ENCODE results near the gene GHR.

The GHR gene

GRCh38 chr5:42423285-42424165, at the start of gene GHR:
GHR (plus strand) TSS chr5:42423439; CDS start chr5:42565875, 142,436 bp downstream.
- peak; percentile 86 for DNase-seq

- DNase-seq: no peak
Measured at GRCh38 chr5:42374679-42375273, 48.5 kb upstream of the GHR start.

- no peak for DNase-seq
Measured at GRCh38 chr5:42377496-42377895, 45.7 kb upstream of the GHR start.

- DNase-seq: no peak
Measured at GRCh38 chr5:42381973-42382372, 41.3 kb upstream of the GHR start.

GRCh38 chr5:42387563-42387962, 35.7 kb upstream of the GHR start:
- no peak for DNase-seq

GRCh38 chr5:42390115-42390514, 33.1 kb upstream of the GHR start:
- DNase-seq: no peak

DNA sequence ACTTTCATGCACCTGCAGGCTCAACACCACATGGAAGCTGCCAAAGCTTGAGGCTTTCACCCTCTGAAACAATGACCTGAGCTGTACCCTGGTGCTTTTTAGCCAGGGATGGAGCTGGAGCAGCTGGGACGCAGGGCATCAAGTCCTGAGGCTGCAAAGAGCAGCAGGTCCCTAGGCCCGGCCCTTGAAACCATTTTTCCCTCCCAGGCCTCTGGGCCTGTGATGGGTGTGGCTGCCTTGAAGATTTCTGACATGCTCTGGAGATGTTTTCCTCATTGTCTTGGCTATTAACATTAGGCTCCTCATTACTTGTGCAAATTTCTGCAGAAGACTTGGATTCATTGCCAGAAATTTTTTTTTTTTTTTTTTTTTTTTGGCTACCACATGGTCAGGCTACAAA, 30.3 kb upstream of the GHR start:
- no peak for DNase-seq

DNA sequence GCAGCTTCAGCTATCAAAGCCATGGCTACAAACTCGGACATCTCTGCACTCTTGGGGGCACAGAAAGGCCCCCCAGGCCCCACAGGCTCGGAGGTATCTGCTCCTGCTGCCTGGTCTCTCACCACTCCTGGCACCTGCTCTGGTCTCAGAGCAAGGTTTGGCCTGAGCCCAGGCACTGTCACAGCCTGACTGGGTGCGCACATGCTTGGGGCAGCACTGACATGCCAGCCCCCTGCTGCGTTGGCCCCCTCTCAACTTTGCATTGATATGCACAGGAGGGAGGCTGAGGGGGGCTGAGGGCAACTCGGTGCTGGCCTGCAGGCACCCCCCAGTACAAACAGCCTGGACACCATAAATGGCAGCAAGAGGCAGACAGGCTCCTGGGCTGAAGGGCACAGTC, 27.1 kb upstream of the GHR start:
- DNase-seq: no peak

DNA sequence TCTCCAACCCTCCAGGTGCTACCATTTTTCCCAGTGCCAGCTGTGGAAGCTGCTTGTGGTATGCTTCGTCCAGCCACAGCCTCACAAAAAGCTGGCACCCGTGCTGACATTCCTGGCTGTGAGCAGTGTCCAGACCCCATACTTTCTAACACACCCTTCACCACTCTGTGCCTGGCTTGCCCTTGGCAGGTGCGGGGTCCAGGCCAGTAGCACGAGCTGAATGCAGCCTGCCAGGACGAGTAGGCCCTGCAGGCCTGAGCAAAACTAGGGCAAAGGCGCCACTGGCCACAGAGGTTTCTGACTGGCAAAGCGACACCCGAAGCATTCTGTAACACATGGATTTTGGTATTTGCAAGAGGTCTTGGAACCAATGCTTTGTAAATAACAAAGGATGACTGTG, 26.0 kb upstream of the GHR start:
- no peak for DNase-seq

DNA sequence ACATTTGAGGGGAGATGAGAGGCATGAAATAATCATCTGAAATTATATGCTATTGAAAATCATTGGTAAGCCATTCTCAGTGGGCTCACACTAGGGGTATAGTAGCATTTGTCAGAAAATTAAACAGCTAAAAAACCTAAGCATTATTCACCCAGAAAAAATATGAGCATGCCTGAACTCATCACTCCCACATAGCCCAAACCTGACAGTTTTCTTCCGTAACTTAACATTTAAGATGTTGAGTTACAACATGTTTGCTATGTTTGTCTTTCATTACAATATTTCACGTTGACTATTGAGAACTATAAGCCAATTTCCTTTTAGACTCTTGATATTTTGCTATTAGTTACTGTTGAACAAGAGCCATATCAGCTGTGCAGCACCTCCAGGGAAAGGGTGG, 23.5 kb upstream of the GHR start:
- no peak for DNase-seq

GRCh38 chr5:42400474-42400873, 22.8 kb upstream of the GHR start:
- DNase-seq: no peak

GRCh38 chr5:42403236-42403635, 20.0 kb upstream of the GHR start:
- DNase-seq: no peak

GRCh38 chr5:42404366-42404765, 18.9 kb upstream of the GHR start:
- no peak for DNase-seq

DNA sequence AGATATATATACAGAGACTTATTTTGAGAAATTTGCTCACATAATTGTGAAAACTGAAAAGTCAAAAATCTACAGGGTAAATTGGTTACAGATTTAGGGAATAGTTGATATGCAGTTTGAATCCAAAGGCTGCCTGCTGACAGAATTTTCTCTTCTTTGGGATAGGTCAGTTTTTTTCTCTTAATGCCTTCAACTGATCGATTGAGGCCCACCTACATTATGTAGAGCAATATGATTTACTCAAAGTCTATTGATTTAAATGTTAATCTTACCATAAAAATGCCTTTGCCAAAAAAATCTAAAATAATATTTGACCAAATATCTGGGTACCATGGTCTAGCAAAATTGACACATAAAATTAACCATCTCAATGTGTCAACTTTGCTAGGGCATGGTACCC, 3.9 kb upstream of the GHR start:
- no peak for DNase-seq

DNA sequence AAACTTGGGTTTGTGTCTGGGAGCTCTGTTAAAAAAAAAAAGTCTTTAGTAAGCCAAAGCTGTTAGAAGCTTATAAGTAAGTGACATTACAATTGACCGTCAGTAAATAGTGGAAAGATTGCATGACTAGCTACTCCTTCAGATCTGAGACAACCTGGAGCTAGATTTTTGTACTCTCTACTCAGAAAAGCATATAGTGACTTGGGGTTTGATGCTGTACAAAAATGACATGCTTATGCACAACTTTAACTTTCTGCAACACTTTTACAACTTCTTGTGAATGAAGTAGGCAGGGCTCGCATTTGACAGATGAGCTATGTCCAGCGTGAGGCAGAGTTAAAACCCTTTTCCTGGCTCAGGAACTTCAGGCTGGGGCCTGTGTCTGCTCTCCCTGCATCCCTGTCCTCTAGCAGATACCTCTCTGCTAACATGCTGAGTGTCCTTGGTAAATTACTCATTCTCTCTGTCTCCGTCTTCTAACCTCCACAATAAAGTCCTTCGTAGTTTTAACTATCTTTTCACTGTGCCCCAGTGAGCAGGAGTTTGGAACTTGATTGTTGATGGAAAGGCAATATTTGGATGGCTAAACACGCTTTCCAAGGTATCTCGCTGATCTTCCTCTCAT, 471 bp upstream of the GHR start:
- DNase-seq: no peak

GRCh38 chr5:42426016-42426415, 2.8 kb downstream of the GHR start:
- DNase-seq: no peak

DNA sequence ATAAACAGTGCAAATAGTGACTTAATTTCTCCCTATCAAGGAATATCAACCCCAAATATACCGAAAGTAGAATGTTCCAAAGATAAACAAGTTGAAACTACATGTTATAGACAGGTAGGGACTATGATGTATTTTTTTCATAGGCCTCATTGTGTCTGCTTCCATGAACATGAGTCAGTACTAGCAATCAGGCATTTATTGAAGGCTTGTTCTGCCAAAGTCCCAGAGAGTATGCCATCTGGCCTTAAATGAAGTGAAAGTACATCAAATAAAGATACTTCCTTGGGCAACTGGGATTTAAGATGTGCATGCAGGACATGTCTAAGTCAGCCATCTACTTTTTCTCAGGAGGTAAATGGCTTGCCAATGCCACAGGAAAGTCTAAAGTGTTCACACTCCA, 6.5 kb downstream of the GHR start:
- no peak for DNase-seq

DNA sequence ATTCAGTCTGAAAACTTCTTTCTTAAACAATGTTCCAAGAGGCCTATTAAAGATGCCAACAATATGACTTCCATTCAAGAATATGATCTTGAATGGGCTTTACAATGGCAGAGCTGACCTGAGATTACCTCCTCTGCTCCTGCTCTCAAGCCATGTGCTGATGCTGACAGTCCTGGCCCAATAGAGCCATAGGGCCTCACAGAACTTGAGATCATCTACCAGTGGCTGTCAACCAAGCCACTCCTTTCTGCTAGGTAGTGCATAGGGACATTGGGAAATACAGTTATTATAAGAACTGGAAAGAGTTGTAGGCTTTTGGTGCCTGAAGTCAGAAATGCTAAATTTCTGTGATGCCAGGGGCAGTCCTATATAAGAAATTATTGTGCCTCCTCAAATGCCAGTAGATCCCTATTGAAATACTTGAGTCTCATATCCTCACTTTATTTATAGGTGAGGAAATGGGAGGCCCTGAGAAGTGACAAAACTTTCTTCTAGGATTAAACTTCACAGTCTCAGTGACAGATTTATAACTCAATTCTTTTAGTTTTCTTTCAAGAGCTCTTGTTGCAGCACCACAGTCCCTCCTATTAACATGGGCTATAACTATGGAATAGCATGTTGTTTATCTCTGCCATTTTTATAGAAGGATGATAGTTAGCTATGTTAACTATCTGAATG, 10.9 kb downstream of the GHR start:
- no peak for DNase-seq

DNA sequence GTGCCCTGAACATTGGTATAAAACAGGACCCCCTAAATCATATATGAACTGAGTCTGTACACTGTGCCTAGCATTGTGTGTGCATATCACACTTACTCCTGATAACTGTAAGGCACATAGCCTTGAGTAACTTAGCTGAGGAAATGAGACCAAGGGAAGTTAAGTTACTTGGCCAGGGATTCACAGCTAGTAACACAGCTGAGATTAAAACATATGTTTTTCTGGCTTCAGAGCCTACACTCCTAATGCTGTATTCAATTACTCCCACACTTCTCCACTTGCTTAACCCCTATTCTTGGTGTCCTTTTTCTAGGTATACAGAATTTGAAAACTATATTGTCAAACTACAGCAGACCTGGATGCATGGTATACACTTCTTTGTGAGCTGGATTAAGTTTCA, 12.8 kb downstream of the GHR start:
- no peak for DNase-seq

- DNase-seq: no peak
Measured at GRCh38 chr5:42454216-42454995, 31.2 kb downstream of the GHR start.

GRCh38 chr5:42461033-42461432, 37.8 kb downstream of the GHR start:
- no peak for DNase-seq

GRCh38 chr5:42461507-42461906, 38.3 kb downstream of the GHR start:
- no peak for DNase-seq

DNA sequence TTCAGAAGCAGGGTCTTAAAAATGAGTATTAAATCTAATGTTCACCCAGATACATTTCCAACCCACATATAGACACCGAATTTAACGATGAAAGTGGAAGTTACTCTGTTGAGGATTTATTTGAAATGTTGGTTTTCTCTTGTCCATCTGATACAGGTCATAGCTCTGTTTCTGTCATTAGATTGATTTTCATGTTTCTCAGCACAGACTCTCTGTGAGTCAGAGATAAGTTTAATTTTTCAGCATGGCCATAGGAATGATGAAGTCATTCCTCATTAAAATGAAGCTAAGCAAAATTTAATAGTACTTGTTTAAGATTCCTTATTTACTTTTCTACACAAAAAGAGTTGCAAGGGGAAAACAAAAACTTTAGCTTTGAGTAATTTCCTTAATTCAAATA, 38.8 kb downstream of the GHR start:
- DNase-seq: no peak
